GM19463 (cell line): ENCODE measurements around the gene SLITRK4.

Source experiments
- ATAC-seq: cut with Tn5 transposase; IDR thresholded peaks from one replicate; pipeline ENCODE4 v1.9.1; 2021; ENCODE audit warnings: mild to moderate bottlenecking, moderate library complexity; ENCODE audit not compliant: unreplicated experiment

The SLITRK4 gene

GRCh38 chrX:143635915-143636314 is at the start of gene SLITRK4:
SLITRK4 (minus strand) TSS chrX:143636101; CDS start chrX:143631108, 4,993 bp downstream.
- ATAC-seq = no peak

GRCh38 chrX:143683486-143683885 is 47.6 kb upstream of the SLITRK4 start:
- no peak for ATAC-seq

- ATAC-seq = no peak
These were observed 39.0 kb upstream of the SLITRK4 start for GRCh38 chrX:143674926-143675325.

- ATAC-seq = no peak
These were observed 33.5 kb upstream of the SLITRK4 start for GRCh38 chrX:143669395-143669794.

GRCh38 chrX:143664302-143664701 is 28.4 kb upstream of the SLITRK4 start:
- peak; percentile 54 for ATAC-seq

GRCh38 chrX:143663755-143664154 is 27.9 kb upstream of the SLITRK4 start:
- ATAC-seq = no peak

GRCh38 chrX:143661286-143661685 is 25.4 kb upstream of the SLITRK4 start:
- ATAC-seq = no peak

GRCh38 chrX:143648705-143649104 is 12.8 kb upstream of the SLITRK4 start:
- no peak for ATAC-seq

- no peak for ATAC-seq
These were observed 6.5 kb upstream of the SLITRK4 start for GRCh38 chrX:143642426-143642825.

- ATAC-seq = no peak
These were observed 930 bp upstream of the SLITRK4 start for GRCh38 chrX:143636831-143637230.

- no peak for ATAC-seq
These were observed 1.0 kb downstream of the SLITRK4 start for GRCh38 chrX:143634663-143635455.

GRCh38 chrX:143634309-143634662 is 1.6 kb downstream of the SLITRK4 start:
- ATAC-seq = no peak

GRCh38 chrX:143633461-143634308 is 2.2 kb downstream of the SLITRK4 start:
- no peak for ATAC-seq

GRCh38 chrX:143632625-143633410 is 3.1 kb downstream of the SLITRK4 start:
- no peak for ATAC-seq

- ATAC-seq = no peak
These were observed 12.2 kb downstream of the SLITRK4 start for GRCh38 chrX:143623657-143624056.

GRCh38 chrX:143621276-143621675 is 14.6 kb downstream of the SLITRK4 start:
- no peak for ATAC-seq

GRCh38 chrX:143615851-143616250 is 20.1 kb downstream of the SLITRK4 start:
- ATAC-seq = no peak

GRCh38 chrX:143601809-143602208 is 34.1 kb downstream of the SLITRK4 start:
- ATAC-seq = no peak

- ATAC-seq = no peak
These were observed 54.7 kb downstream of the SLITRK4 start for GRCh38 chrX:143581240-143581639.

GRCh38 chrX:143580266-143580665 is 55.6 kb downstream of the SLITRK4 start:
- no peak for ATAC-seq
